Measurements from ENCODE around the gene ZNF512B.
"Not testable (repeated sequence)": the region's sequence is repeated elsewhere in the genome, so short reads cannot be mapped to it uniquely, and the experiment has no call there.

ZNF512B gene, protein sequence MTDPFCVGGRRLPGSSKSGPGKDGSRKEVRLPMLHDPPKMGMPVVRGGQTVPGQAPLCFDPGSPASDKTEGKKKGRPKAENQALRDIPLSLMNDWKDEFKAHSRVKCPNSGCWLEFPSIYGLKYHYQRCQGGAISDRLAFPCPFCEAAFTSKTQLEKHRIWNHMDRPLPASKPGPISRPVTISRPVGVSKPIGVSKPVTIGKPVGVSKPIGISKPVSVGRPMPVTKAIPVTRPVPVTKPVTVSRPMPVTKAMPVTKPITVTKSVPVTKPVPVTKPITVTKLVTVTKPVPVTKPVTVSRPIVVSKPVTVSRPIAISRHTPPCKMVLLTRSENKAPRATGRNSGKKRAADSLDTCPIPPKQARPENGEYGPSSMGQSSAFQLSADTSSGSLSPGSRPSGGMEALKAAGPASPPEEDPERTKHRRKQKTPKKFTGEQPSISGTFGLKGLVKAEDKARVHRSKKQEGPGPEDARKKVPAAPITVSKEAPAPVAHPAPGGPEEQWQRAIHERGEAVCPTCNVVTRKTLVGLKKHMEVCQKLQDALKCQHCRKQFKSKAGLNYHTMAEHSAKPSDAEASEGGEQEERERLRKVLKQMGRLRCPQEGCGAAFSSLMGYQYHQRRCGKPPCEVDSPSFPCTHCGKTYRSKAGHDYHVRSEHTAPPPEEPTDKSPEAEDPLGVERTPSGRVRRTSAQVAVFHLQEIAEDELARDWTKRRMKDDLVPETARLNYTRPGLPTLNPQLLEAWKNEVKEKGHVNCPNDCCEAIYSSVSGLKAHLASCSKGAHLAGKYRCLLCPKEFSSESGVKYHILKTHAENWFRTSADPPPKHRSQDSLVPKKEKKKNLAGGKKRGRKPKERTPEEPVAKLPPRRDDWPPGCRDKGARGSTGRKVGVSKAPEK

DNA sequence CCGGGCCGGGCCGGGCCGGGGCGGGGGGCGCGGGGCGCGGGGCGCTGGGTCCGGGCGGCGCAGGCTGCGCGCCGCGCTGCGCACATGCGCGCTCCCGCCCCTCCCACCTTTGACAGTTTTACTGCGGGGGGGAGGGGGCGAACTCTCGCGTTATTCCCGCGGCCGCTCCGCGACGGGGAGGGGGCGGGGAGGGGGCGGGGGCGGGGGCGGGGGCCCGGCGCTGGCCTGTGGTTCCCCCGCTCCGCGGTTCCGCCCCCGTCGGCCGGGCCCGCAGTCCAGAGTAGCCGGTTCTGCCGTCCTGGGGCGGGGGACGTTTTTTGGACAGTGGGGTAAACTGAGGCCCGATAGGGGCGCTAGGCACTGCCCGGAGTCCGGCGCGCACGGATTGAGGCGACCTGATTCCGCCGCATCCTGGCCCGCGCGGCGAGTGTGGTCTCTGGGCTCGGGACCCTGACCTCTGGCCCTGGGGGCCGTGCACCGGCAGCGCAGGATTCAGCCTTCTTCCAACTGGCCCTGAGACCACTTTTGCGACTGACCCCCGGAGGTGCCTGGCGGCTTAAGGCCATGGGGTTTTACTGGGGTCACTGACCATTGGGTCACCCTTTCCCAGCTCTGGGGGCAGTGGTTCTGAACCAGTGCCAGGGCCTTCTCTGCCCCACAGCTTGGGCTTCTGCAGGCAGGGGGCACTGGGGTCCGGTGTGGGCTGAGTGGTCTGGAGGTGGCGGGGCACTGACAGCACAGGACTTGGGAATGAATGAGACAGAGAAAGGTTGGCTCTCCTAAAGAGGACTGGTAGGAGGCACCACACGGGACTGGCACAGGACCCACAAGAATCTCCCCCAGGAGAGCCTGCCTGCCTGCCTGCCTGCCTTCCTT is at the start of gene ZNF512B:
ZNF512B (minus strand) TSS at position 93 of the 876 bp plus-strand sequence. CDS start 1,980 bp downstream, outside the sequence.
- Mint-ChIP-seq H3K9me3 (peaks cover 2% of the 10 kb centered on the region), H3K36me3 (peaks cover 54% of the 10 kb centered on the region), H3K4me1 (peaks cover 26% of the 10 kb centered on the region), H3K4me3 (peak within 1 kb of the TSS; percentile 81), H3K27ac (peak within 1 kb of the TSS; percentile 91)
- DNase-seq (ENCODE audit: low spot score in 2 of 2) (peak in 1 of 2 donors; percentile 75), ATAC-seq (peak; percentile 27)

DNA sequence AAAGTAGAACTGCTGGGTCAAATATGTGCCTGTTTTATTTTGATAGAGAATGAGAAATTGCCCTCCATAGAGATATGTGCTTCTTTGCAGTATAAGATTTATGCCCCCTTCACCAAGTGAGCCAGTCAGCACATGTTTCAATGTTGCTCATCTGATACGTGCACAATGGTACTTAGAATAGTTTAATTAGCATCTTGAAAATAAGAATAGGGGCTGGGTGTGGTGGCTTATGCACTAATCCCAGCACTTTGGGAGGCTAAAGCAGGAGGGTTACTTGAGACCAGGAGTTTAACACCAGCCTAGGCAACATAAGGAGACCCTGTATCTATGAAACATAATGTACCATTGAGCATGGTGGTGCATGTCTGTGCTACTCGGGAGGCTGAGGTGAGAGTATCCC is 45.9 kb upstream of the ZNF512B start:
- H3K27ac Mint-ChIP-seq, result no peak overlapping the region
- ATAC-seq, result no peak
- DNase-seq (ENCODE audit: low spot score in 2 of 2), result no peak
- no peaks in the 10 kb centered on the region for H3K9me3 Mint-ChIP-seq
- H3K36me3 Mint-ChIP-seq, result peaks cover 84% of the 10 kb centered on the region
- no peak overlapping the region for H3K4me3 Mint-ChIP-seq
- H3K4me1 Mint-ChIP-seq, result peaks cover 13% of the 10 kb centered on the region

DNA sequence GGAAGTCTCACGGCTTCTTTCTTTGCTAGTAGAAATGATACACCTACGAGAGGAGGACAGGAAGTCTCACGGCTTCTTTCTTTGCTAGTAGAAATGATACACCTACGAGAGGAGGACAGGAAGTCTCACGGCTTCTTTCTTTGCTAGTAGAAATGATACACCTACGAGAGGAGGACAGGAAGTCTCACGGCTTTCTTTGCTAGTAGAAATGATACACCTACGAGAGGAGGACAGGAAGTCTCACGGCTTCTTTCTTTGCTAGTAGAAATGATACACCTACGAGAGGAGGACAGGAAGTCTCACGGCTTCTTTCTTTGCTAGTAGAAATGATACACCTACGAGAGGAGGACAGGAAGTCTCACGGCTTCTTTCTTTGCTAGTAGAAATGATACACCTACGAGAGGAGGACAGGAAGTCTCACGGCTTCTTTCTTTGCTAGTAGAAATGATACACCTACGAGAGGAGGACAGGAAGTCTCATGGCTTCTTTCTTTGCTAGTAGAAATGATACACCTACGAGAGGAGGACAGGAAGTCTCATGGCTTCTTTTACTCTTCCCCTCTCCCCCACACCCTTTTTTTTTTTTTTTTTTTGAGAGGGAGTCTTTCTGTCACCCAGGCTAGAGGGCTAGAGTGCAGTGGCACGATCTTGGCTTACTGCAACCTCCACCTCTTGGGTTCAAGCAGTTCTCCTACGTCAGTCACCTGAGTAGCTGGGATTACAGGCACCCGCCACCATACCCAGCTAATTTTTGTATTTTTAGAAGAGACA is 42.8 kb upstream of the ZNF512B start:
- not testable (repeated sequence) for DNase-seq (ENCODE audit: low spot score in 2 of 2)

DNA sequence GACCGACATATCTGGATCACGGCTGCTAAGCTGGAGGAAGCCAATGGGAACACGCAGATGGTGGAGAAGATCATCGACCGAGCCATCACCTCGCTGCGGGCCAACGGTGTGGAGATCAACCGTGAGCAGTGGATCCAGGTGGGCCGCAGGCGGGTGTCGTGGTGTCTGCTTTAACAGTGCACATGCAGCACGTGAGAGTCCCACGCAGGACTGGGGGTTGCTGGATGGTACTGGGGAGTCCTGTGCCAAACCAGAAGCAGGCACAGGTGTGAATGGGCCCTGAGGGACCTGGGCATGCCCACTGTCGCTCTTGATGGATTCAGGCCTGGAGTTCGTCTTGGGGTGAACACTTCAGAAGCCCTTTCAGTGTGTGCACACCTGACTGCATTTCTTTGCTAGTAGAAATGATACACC is 41.6 kb upstream of the ZNF512B start:
- H3K9me3 Mint-ChIP-seq, result no peaks in the 10 kb centered on the region
- H3K4me3 Mint-ChIP-seq, result peak overlapping the region; percentile 7
- DNase-seq (ENCODE audit: low spot score in 2 of 2), result peak in 1 of 2 donors; percentile 57

More for the DNA sequence above, 42.8 kb upstream of the ZNF512B start:
- H3K4me1 Mint-ChIP-seq, result peaks cover 21% of the 10 kb centered on the region
- H3K9me3 Mint-ChIP-seq, ATAC-seq: not testable (repeated sequence)
- peak overlapping the region; percentile 96 for H3K27ac Mint-ChIP-seq
- H3K4me3 Mint-ChIP-seq, result peak overlapping the region; percentile 66
- peaks cover 84% of the 10 kb centered on the region for H3K36me3 Mint-ChIP-seq

DNA sequence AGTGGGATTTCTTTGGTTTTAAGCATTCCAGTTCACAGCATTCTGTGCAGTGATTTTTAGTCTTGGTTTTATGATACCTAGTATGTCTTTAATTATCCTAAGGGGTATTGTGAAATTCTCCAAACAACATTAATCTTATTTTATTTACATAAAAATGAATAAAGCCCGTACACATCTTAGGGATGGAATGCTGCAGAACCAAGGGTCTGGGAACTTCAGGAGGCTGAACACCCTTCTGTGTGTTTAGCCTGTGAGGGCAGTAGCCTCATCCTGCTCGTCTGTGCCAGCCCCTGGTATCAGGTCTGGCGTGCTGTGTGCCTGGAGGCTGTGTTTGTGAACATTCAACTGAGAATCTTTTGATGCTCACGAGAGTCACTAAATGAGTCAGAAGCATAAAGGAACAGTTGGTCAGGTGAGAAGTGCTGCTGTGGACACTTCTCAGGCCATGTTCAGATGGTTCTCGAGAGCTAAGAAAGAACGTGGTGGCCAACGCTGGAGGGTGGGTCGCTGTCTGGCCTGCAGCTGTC is 41.0 kb upstream of the ZNF512B start:
- Mint-ChIP-seq H3K36me3 (peaks cover 77% of the 10 kb centered on the region), H3K27ac (peak overlapping the region; percentile 50), H3K9me3 (no peaks in the 10 kb centered on the region), H3K4me1 (peaks cover 21% of the 10 kb centered on the region), H3K4me3 (peak overlapping the region; percentile 7)
- no peak for DNase-seq (ENCODE audit: low spot score in 2 of 2)
- peak; percentile 61 for ATAC-seq

More for the DNA sequence above, 41.6 kb upstream of the ZNF512B start:
- H3K27ac Mint-ChIP-seq, result peak overlapping the region; percentile 50
- peaks cover 77% of the 10 kb centered on the region for H3K36me3 Mint-ChIP-seq
- ATAC-seq, result peak; percentile 58
- peaks cover 21% of the 10 kb centered on the region for H3K4me1 Mint-ChIP-seq

DNA sequence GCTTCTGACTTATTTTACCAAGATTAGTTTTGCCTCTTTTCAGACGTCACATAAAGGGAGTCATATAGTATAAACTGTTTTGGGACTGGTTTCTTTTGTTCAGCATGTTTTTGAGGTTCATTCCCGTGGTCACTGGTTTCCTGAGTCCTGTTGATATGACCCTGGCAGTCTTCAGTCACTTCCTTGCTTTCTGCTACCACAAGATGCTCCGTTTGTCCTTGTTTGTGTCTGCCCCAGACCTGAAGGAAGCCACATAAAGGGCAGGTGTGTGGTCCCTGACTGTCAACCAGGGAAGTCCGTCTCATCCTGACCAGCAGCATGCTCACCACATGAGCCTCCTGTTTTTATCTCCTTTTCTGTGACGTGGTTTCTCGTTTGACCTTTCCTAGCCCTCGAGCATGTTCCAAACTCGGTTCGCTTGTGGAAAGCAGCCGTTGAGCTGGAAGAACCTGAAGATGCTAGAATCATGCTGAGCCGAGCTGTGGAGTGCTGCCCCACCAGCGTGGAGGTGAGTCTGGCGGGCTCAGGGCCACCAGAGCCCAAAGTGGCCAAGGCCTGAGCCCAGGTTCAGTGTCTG is 40.2 kb upstream of the ZNF512B start:
- H3K27ac Mint-ChIP-seq, result peak overlapping the region; percentile 2
- ATAC-seq (no peak), DNase-seq (ENCODE audit: low spot score in 2 of 2) (no peak)
- H3K36me3 Mint-ChIP-seq, result peaks cover 77% of the 10 kb centered on the region
- H3K9me3 Mint-ChIP-seq, result no peaks in the 10 kb centered on the region
- no peak overlapping the region for H3K4me3 Mint-ChIP-seq
- H3K4me1 Mint-ChIP-seq, result peaks cover 30% of the 10 kb centered on the region

DNA sequence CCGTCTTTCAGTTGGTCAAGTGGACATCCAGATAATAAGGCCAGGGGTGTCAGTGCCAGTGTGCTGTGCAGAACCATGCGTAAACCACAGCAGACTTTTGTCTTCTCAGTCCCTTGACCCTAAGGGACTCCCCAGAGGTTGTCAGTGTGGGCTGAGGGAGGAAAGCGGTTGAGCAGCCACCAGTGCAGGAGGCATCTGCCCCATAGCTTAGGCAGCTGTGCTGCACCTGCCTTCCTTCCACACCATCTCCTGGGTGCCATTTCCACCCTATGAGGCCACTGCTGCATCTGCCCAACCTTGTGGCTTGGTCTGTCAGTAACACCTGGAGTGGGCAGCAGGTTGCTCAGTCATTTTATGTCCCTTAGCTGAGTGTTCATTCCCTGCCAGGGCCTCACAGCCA is 37.2 kb upstream of the ZNF512B start:
- ATAC-seq (no peak), DNase-seq (ENCODE audit: low spot score in 2 of 2) (no peak)
- H3K27ac Mint-ChIP-seq, result no peak overlapping the region
- peaks cover 87% of the 10 kb centered on the region for H3K36me3 Mint-ChIP-seq
- H3K9me3 Mint-ChIP-seq, result no peaks in the 10 kb centered on the region
- no peak overlapping the region for H3K4me3 Mint-ChIP-seq
- H3K4me1 Mint-ChIP-seq, result peaks cover 25% of the 10 kb centered on the region

DNA sequence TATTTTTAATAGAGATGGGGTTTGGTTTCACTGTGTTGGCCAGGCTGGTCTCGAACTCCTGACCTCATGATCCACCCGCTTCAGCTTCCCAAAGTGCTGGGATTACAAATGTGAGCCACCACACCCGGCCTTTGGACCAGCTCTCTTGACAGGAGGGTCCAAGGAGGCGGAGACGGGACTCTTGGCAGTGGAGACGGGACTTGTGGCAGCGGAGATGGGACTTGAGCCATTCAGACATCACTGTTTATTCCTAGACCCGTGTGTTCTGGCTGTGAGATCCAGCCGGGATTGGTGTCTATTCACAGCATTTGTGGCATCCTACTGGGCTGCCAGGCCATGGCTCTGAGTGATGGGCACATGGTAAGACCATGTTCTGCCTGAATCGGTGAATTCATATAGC is 36.8 kb upstream of the ZNF512B start:
- Mint-ChIP-seq H3K27ac (no peak overlapping the region), H3K4me1 (peaks cover 28% of the 10 kb centered on the region), H3K4me3 (no peak overlapping the region), H3K36me3 (peaks cover 92% of the 10 kb centered on the region), H3K9me3 (no peaks in the 10 kb centered on the region)
- no peak for ATAC-seq
- no peak for DNase-seq (ENCODE audit: low spot score in 2 of 2)

DNA sequence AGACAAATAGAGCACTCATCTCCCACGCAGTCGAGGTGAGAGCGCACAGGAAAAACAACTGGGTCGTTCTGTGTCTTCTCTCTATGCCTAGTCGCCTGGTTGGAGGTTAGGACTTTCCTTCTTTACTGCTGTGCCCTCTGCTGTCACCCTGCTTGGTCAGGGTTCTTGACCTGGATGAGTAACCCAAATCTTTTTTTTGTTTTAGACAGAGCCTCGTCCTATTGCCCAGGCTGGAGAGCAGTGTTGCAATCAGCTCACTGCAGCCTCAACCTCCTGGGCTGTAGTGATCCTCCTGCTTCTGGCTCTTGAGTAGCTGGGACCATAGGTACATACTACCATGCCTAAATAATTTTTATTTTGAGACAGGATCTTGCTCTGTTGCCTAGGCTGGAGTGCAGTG is 35.7 kb upstream of the ZNF512B start:
- H3K4me1 Mint-ChIP-seq, result peaks cover 31% of the 10 kb centered on the region
- peak; percentile 62 for ATAC-seq
- no peaks in the 10 kb centered on the region for H3K9me3 Mint-ChIP-seq
- peak overlapping the region; percentile 66 for H3K27ac Mint-ChIP-seq
- no peak overlapping the region for H3K4me3 Mint-ChIP-seq
- H3K36me3 Mint-ChIP-seq, result peaks cover 94% of the 10 kb centered on the region
- no peak for DNase-seq (ENCODE audit: low spot score in 2 of 2)

DNA sequence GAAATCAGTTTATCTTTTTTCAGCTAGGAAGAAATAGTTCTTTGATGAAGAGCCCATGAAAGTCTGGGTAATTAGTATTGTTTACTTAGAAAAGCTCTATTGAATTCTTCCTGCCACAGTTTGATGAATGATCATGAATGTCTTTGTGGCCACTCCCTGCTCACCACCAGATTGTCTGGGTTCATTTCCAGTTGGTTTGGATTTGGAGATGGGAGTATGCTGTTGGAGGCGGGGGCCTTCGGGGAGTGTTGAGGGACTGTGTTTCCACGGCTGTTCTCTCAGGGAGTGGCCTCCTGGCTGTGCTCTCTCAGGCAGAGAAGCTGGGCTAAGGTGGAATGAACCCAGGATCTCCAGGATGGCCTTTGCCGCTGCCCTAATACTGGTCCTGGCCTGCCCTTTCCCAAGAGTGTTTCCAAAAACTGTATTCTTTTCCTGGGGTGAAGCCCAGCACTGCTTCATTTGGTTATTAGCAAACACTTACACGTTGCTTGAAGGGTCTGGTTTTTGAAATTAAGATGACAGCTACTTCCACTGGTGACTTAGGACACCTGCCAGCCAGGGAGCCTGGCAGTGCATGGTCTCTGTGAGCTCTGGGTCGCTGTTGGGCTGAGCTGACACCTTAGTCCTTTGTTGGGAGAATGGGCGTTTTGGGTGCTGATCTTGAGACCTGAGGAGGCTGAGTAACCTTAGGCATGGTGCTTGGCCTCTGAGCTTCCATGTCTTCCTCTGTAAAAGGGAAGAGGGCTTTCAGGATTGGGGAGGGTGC is 34.4 kb upstream of the ZNF512B start:
- Mint-ChIP-seq H3K4me3 (no peak overlapping the region), H3K9me3 (no peaks in the 10 kb centered on the region), H3K36me3 (peaks cover 94% of the 10 kb centered on the region), H3K4me1 (peaks cover 23% of the 10 kb centered on the region), H3K27ac (no peak overlapping the region)
- no peak for DNase-seq (ENCODE audit: low spot score in 2 of 2)
- ATAC-seq, result no peak

DNA sequence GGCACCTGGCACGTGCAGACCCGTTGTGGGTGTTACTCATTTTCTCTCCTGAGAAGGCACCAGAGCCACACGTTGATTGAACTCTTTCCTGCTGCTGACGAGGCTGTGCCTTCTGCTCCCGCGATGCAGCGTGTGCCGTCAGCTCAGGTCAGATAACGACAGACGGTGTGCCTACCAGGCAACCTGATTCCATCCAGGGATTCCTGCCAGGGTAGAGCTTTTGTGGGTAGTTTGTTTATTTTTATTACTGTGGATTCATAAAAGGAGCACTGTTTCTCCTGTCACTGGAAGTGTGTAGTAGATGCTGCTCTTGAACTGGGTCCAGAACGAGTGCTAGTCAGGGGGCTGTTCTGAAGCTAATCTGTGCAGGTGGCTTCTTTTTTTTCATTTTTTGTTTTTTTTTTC is 31.9 kb upstream of the ZNF512B start:
- peaks cover 100% of the 10 kb centered on the region for H3K36me3 Mint-ChIP-seq
- no peak for DNase-seq (ENCODE audit: low spot score in 2 of 2)
- H3K27ac Mint-ChIP-seq, result peak overlapping the region; percentile 63

DNA sequence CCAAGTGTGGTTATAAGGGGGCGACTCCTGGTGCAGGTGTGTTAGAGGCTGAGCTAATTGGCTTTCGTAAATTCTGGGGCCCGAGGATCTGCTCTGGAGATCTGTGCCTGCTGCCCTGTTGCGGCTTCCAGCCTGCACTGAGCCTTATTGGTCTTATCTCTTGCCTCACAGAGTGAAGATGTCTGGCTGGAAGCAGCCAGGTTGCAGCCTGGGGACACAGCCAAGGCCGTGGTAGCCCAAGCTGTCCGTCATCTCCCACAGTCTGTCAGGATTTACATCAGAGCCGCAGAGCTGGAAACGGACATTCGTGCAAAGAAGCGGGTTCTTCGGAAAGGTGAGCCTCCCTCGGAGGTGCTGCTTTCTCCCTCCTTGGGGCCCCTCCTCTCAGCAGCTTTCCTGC is 31.2 kb upstream of the ZNF512B start:
- Mint-ChIP-seq H3K27ac (no peak overlapping the region), H3K4me1 (peaks cover 23% of the 10 kb centered on the region), H3K4me3 (no peak overlapping the region), H3K9me3 (no peaks in the 10 kb centered on the region), H3K36me3 (peaks cover 100% of the 10 kb centered on the region)
- DNase-seq (ENCODE audit: low spot score in 2 of 2), result no peak
- no peak for ATAC-seq

More for the DNA sequence above, 31.9 kb upstream of the ZNF512B start:
- ATAC-seq, result no peak
- H3K4me3 Mint-ChIP-seq, result no peak overlapping the region
- no peaks in the 10 kb centered on the region for H3K9me3 Mint-ChIP-seq
- peaks cover 23% of the 10 kb centered on the region for H3K4me1 Mint-ChIP-seq

DNA sequence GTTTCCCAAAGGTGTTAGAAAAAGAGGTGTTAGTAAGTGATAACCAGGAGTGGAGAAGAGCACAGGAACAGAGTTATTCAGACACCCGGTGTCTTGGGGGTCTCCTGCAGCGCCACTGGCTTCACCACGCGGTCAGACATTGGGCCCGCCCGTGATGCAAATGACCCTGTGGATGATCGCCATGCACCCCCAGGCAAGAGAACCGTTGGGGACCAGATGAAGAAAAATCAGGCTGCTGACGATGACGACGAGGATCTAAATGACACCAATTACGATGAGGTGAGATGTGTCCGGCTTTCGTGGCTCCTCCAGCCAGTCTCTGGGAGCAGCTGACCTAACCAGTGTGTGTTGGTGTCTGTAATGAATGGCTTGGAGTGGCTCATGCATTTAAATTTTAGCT is 13.2 kb upstream of the ZNF512B start:
- Mint-ChIP-seq H3K36me3 (peaks cover 78% of the 10 kb centered on the region), H3K27ac (peak overlapping the region; percentile 95), H3K4me3 (peak overlapping the region; percentile 93), H3K4me1 (peaks cover 47% of the 10 kb centered on the region), H3K9me3 (no peaks in the 10 kb centered on the region)
- DNase-seq (ENCODE audit: low spot score in 2 of 2) (no peak), ATAC-seq (no peak)
